Suprapubic skin (tissue), 3 donors: ENCODE data around the gene MRPL54.

Source experiments
- CTCF ChIP-seq, 2 donors: fragments of 200-600 bp in 1 of 2; fragments of 450-650 bp in 1 of 2; sonication (generic) in 1 of 2; IDR thresholded peaks; one replicate each; pipeline ENCODE4 v1.5.1; 2016 to 2019; ENCODE audit warnings: antibody characterized with exemption in 2 of 2, mild to moderate bottlenecking in 1 of 2, moderate library complexity in 1 of 2
- EP300 ChIP-seq: sonication (generic); formaldehyde crosslinking; IDR thresholded peaks from one replicate; pipeline ENCODE4 v1.6.1; 2017; ENCODE audit warnings: antibody characterized with exemption
- POLR2A ChIP-seq, 2 donors: fragments of 450-650 bp; IDR thresholded peaks; one replicate each; pipeline ENCODE4 v1.6.1; 2017; ENCODE audit warnings: antibody characterized with exemption in 2 of 2, mild to moderate bottlenecking in 2 of 2, moderate library complexity in 2 of 2

GRCh38 chr19:3766520-3766919, 4.0 kb downstream of the MRPL54 start:
- TF ChIP-seq CTCF (IDR thresholded peaks at IDR 0.05) = no peak
- no peak for TF ChIP-seq POLR2A (IDR thresholded peaks at IDR 0.05)
- TF ChIP-seq EP300 = no peak
